Panc1 (cell line): ENCODE data around the gene IRF3. TPM values are rescaled to one million over a fixed set of nuclear protein-coding genes. Genes with fewer than 3 reads are reported as not detected.

Experiments used
- ATAC-seq: fragments of 200-7000 bp; cut with Tn5 transposase; 2 replicates; pipeline ENCODE4 v1.9.1; 2020; ENCODE audit warnings: mild to moderate bottlenecking, moderate library complexity
- BruUV-seq: library from RNA; stranded (reverse); fragments of 400-500 nt; replicated peaks from 2 replicates; lab custom pipeline; 2021; lab: Mats Ljungman, UMichigan
- CTCF ChIA-PET: fragments of 300-600 bp; sonication (Branson Sonifier 250); formaldehyde crosslinking; loops from one replicate; lab custom pipeline; 2022; ENCODE audit warnings: antibody characterized with exemption; lab: Charles Lee
- POLR2A ChIA-PET: fragments of 300-600 bp; sonication (Branson Sonifier 250); formaldehyde crosslinking; loops from one replicate; lab custom pipeline; 2022; ENCODE audit warnings: antibody characterized with exemption; lab: Charles Lee
- DNase-seq: peaks from one replicate; pipeline ENCODE4 v3.0.0-alpha.2; 2010; ENCODE audit warnings: low read depth, low spot score
- H3K27ac ChIP-seq: 2 replicates; pipeline ENCODE4 v1.5.1; 2011; ENCODE audit warnings: mild to moderate bottlenecking, low read length, inconsistent platforms
- H3K27me3 ChIP-seq: fragments of 200-500 bp; sonication (Bioruptor generic); 2 replicates; pipeline ENCODE4 v1.6.0; 2014; ENCODE audit warnings: low read length, inconsistent platforms; ENCODE audit not compliant: control insufficient read depth, insufficient read depth
- H3K36me3 ChIP-seq: fragments of 200-500 bp; sonication (Bioruptor generic); 2 replicates; pipeline ENCODE4 v1.5.1; 2014; ENCODE audit warnings: inconsistent platforms, mild to moderate bottlenecking, low read length, moderate library complexity; ENCODE audit not compliant: control insufficient read depth, insufficient read depth
- H3K4me1 ChIP-seq: 2 replicates; pipeline ENCODE4 v1.5.1; 2011; ENCODE audit warnings: inconsistent platforms, mild to moderate bottlenecking, low read length, moderate library complexity; ENCODE audit not compliant: control insufficient read depth, insufficient read depth
- H3K4me3 ChIP-seq, 2 experiments: 2 replicates each; pipeline ENCODE4 v1.5.1; 2011 to 2012; ENCODE audit warnings: low read depth in 2 of 2, low read length in 2 of 2, mild to moderate bottlenecking in 2 of 2, inconsistent platforms in 1 of 2, moderate library complexity in 1 of 2
- H3K9me3 ChIP-seq: fragments of 200-500 bp; sonication (Bioruptor generic); 2 replicates; pipeline ENCODE4 v1.5.1; 2014; ENCODE audit warnings: low read depth, mild to moderate bottlenecking, inconsistent platforms, low read length, moderate library complexity; ENCODE audit not compliant: control insufficient read depth, insufficient read depth
- CTCF ChIP-seq: fragments of 450-650 bp; IDR thresholded peaks from 2 replicates; pipeline ENCODE4 v1.5.1; 2017; ENCODE audit warnings: mild to moderate bottlenecking
- POLR2AphosphoS5 ChIP-seq: IDR thresholded peaks from 2 replicates; pipeline ENCODE4 v1.6.1; 2012; ENCODE audit warnings: mild to moderate bottlenecking, low read depth, low read length, moderate library complexity
- SIN3A ChIP-seq: IDR thresholded peaks from 2 replicates; pipeline ENCODE4 v1.6.1; 2012; ENCODE audit warnings: low read depth, mild to moderate bottlenecking, low read length, moderate library complexity, borderline replicate concordance; ENCODE audit not compliant: insufficient read depth
- TCF7L2 ChIP-seq: IDR thresholded peaks from 2 replicates; pipeline ENCODE4 v1.6.1; 2011; ENCODE audit warnings: mild to moderate bottlenecking, low read depth, low read length, inconsistent platforms
- in situ Hi-C: cut with HindIII; loops from 2 replicates; pipeline ENCODE4 v1.10.0; 2016; ENCODE audit warnings: low sequenced_read_pairs, low pct_unique_long_range_greater_than_20kb
- intact Hi-C: fragments of 100-400 bp; cut with micrococcal nuclease; formaldehyde crosslinking; loops from one replicate; pipeline ENCODE4 v1.10.0; 2022; ENCODE audit not compliant: unreplicated experiment
- total RNA-seq: library from RNA; stranded (reverse); gene quantifications from one replicate; pipeline ENCODE4 v1.2.1, GENCODE V29; 2021; ENCODE audit not compliant: unreplicated experiment
- TF ChIP-seq, protein P1 (sequence below), 2 experiments: IDR thresholded peaks; 2 replicates each; pipeline ENCODE4 v1.6.1; 2011 to 2012; ENCODE audit warnings: low read depth in 2 of 2, control low read depth in 1 of 2, low read length in 1 of 2, mild to moderate bottlenecking in 1 of 2, moderate library complexity in 1 of 2; ENCODE audit not compliant: insufficient read depth in 1 of 2

Gene IRF3
- total RNA-seq, 1 experiment from 2014 or later, result 109 TPM

DNA sequence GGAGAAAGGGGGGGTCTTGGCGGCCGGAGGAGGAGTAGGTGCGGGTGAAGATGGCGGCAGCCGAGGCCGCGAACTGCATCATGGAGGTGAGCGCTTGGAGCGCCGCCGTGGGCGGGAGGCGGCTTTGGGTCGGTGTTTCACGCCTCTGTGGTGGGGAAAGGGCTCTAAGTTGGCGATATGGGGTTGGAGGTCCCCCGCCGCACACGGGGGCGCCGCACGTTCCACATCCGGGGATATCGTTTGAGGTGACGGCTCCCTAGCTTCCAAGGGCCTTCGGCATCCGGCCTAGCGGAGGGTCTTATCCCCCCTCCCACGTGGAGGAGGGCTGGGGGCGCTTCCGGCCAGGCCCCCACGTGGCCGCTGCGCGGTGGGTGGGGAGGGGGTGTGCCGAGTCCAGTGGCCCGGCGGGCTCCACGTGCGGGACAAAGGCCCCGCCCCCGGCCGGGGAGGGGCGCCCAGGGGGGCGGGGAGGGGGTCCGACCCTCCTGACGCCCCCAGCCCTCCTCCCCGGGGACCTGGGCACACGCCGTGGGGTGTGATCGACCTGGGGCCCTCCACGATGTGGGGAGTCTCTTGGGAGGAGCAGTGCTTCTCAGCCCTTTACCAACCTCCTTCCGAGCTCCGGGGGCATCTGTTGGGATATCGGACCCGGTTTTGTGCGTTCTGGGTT is 11.7 kb upstream of the IRF3 start, which contains the start of gene PRMT1:
Gene PRMT1 (plus strand): TSS at position 41 of the 670 bp plus-strand sequence. CDS start 10 bp downstream, at position 51.
- no TSS peak for BruUV-seq
- H3K27ac ChIP-seq, result peak within 1 kb of the TSS; percentile 98
- DNase-seq, result no peak
- no peaks in the 10 kb centered on the region for H3K9me3 ChIP-seq
- CTCF ChIA-PET, result no interaction called here
- peaks cover 12% of the 10 kb centered on the region for H3K36me3 ChIP-seq
- POLR2A ChIA-PET, result interaction anchor here (1.1 to 1.2 kb wide), 2 partner anchors 12 to 37 kb away, joined by 4 to 5 read pairs; partner anchors contain the start of gene RRAS
- peak; percentile 49 for ATAC-seq
- no peak for TF ChIP-seq CTCF
- peak; percentile 69; the same call in 1 of the 2 replicates for TF ChIP-seq POLR2AphosphoS5
- peak; percentile 65; the same call in 1 of the 2 replicates for TF ChIP-seq SIN3A
- peaks cover 19% of the 10 kb centered on the region for H3K4me1 ChIP-seq
- in situ Hi-C loops (no loop called here), intact Hi-C loops (no loop called here)
- H3K27me3 ChIP-seq, result no peaks in the 10 kb centered on the region
- peak within 1 kb of the TSS; percentile 83 to 88 for H3K4me3 ChIP-seq

- DNase-seq, result peak; percentile 97
- peak overlapping the region; percentile 85 for H3K27ac ChIP-seq
- H3K4me1 ChIP-seq, result peaks cover 23% of the 10 kb centered on the region
- BruUV-seq, result no TSS peak
- no peaks in the 10 kb centered on the region for H3K27me3 ChIP-seq
- ChIA-PET POLR2A (interaction anchor here (1.0 to 1.2 kb wide), 3 partner anchors 12 to 37 kb away, joined by 4 to 5 read pairs (median 5); partner anchors contain the start of genes RRAS and SCAF1), CTCF (interaction anchor here (0.5 to 1.0 kb wide), 2 partner anchors 39 to 133 kb away, joined by 3 to 4 read pairs; no protein-coding TSS in a partner anchor)
- peaks cover 6% of the 10 kb centered on the region for H3K36me3 ChIP-seq
- intact Hi-C loops, result no loop called here
- ATAC-seq, result peak; percentile 85
- in situ Hi-C loops, result no loop called here
- TF ChIP-seq TCF7L2 (no peak), SIN3A (no peak), POLR2AphosphoS5 (no peak), CTCF (no peak)
- TF ChIP-seq, protein P1, sequence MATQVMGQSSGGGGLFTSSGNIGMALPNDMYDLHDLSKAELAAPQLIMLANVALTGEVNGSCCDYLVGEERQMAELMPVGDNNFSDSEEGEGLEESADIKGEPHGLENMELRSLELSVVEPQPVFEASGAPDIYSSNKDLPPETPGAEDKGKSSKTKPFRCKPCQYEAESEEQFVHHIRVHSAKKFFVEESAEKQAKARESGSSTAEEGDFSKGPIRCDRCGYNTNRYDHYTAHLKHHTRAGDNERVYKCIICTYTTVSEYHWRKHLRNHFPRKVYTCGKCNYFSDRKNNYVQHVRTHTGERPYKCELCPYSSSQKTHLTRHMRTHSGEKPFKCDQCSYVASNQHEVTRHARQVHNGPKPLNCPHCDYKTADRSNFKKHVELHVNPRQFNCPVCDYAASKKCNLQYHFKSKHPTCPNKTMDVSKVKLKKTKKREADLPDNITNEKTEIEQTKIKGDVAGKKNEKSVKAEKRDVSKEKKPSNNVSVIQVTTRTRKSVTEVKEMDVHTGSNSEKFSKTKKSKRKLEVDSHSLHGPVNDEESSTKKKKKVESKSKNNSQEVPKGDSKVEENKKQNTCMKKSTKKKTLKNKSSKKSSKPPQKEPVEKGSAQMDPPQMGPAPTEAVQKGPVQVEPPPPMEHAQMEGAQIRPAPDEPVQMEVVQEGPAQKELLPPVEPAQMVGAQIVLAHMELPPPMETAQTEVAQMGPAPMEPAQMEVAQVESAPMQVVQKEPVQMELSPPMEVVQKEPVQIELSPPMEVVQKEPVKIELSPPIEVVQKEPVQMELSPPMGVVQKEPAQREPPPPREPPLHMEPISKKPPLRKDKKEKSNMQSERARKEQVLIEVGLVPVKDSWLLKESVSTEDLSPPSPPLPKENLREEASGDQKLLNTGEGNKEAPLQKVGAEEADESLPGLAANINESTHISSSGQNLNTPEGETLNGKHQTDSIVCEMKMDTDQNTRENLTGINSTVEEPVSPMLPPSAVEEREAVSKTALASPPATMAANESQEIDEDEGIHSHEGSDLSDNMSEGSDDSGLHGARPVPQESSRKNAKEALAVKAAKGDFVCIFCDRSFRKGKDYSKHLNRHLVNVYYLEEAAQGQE (IDR thresholded peaks at IDR 0.05; ENCODE audit: insufficient read depth in 1 of 2, low read depth in 2 of 2, low read length in 1 of 2), result no peak
- peak overlapping the region; percentile 83 to 88 for H3K4me3 ChIP-seq
- H3K9me3 ChIP-seq, result no peaks in the 10 kb centered on the region
These were observed 11.2 kb upstream of the IRF3 start for GRCh38 chr19:49676784-49677230.
